ENCODE measurements around the gene ADAM8. TPM values are rescaled to one million over a fixed set of nuclear protein-coding genes. Genes with fewer than 3 reads are reported as not detected.

ADAM8 gene
- total RNA-seq, 1 donor from 2014 or later: 157 TPM

- intact Hi-C loops (cut with micrococcal nuclease): loop anchor here (1.0 to 5.0 kb wide), 7 partner anchors 9 to 1147 kb away; partner anchors contain the start of genes ECHS1 and FUOM
These were observed 32.5 kb upstream of the ADAM8 start for GRCh38 chr10:133309100-133309719.

GRCh38 chr10:133308421-133309099 lies 31.9 kb upstream of the ADAM8 start, which contains the start of the genes TUBGCP2 and ZNF511:
TUBGCP2 (minus strand) TSS chr10:133308872; CDS start chr10:133302941, 5,931 bp downstream.
ZNF511 (plus strand) TSS chr10:133308914; CDS start chr10:133308944, 30 bp downstream.
- intact Hi-C loops (cut with micrococcal nuclease): loop anchor here (1.0 to 5.0 kb wide), 8 partner anchors 10 to 1146 kb away; partner anchors contain the start of genes ECHS1 and FUOM

GRCh38 chr10:133307776-133308420 lies 31.2 kb upstream of the ADAM8 start:
- intact Hi-C loops (cut with micrococcal nuclease): loop anchor here (1.0 to 5.0 kb wide), 4 partner anchors 21 to 1146 kb away; no protein-coding TSS in a partner anchor

GRCh38 chr10:133306941-133307379 lies 30.3 kb upstream of the ADAM8 start:
- intact Hi-C loops (cut with micrococcal nuclease): loop anchor here (5.0 kb wide), 1 partner anchor 1145 kb away; no protein-coding TSS in a partner anchor

- intact Hi-C loops (cut with micrococcal nuclease): loop anchor here (5.0 kb wide), 1 partner anchor 1144 kb away; no protein-coding TSS in a partner anchor
These were observed 29.4 kb upstream of the ADAM8 start for GRCh38 chr10:133306097-133306476.

- intact Hi-C loops (cut with micrococcal nuclease): no loop called here
These were observed 26.5 kb upstream of the ADAM8 start for GRCh38 chr10:133303206-133303605.

- intact Hi-C loops (cut with micrococcal nuclease): no loop called here
These were observed 25.6 kb upstream of the ADAM8 start for GRCh38 chr10:133302230-133302629.

GRCh38 chr10:133299738-133300137 lies 23.1 kb upstream of the ADAM8 start:
- intact Hi-C loops (cut with micrococcal nuclease): no loop called here

GRCh38 chr10:133299224-133299623 lies 22.6 kb upstream of the ADAM8 start:
- intact Hi-C loops (cut with micrococcal nuclease): no loop called here

- intact Hi-C loops (cut with micrococcal nuclease): no loop called here
These were observed 21.8 kb upstream of the ADAM8 start for GRCh38 chr10:133298466-133298865.

- intact Hi-C loops (cut with micrococcal nuclease): no loop called here
These were observed 20.8 kb upstream of the ADAM8 start for GRCh38 chr10:133297504-133297903.

- intact Hi-C loops (cut with micrococcal nuclease): no loop called here
These were observed 19.0 kb upstream of the ADAM8 start for GRCh38 chr10:133295426-133296320.

GRCh38 chr10:133294189-133294588 lies 17.5 kb upstream of the ADAM8 start:
- intact Hi-C loops (cut with micrococcal nuclease): no loop called here

- intact Hi-C loops (cut with micrococcal nuclease): no loop called here
These were observed 17.1 kb upstream of the ADAM8 start for GRCh38 chr10:133293810-133294119.

- intact Hi-C loops (cut with micrococcal nuclease): no loop called here
These were observed 16.5 kb upstream of the ADAM8 start for GRCh38 chr10:133292919-133293809.

GRCh38 chr10:133289761-133290160 lies 13.1 kb upstream of the ADAM8 start:
- intact Hi-C loops (cut with micrococcal nuclease): no loop called here

- intact Hi-C loops (cut with micrococcal nuclease): no loop called here
These were observed 11.3 kb upstream of the ADAM8 start for GRCh38 chr10:133287832-133288500.

- intact Hi-C loops (cut with micrococcal nuclease): no loop called here
These were observed 9.7 kb upstream of the ADAM8 start for GRCh38 chr10:133286366-133286765.

GRCh38 chr10:133285217-133285616 lies 8.5 kb upstream of the ADAM8 start:
- intact Hi-C loops (cut with micrococcal nuclease): no loop called here

All from T-helper 2 cell treated with Interferon-gamma antibody and Interleukin-4, amounts not matched to agents 100 ng/mL and 5 ng/mL, for 36 hours (primary cell).